ENCODE results near the gene IWS1. TPM values are rescaled to one million over a fixed set of nuclear protein-coding genes. Genes with fewer than 3 reads are reported as not detected.

Gene IWS1
- total RNA-seq, 1 experiment from 2014 or later, result 56.0 TPM

DNA sequence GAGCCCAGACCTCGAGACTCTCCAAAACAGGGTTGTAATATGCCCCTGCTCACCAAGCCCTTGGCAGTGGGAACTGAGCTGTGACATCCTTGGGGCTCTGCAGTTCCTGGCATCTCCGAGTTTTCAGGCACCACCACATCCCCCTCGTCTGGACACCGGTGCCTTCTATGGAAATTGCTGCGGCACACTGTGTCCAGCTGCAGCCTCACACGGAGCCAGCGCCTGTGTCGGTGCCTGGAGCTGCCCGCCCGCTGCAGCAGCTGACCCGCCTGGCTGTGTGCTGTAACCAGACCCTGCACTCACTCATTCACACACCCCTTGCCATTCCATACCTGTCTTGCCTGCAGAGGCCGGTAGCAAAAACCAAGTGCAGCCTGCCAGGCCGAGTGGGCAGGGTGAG lies 11.8 kb downstream of the IWS1 start:
- H3K9me3 Mint-ChIP-seq (ENCODE audit: unreplicated experiment), result no peaks in the 10 kb centered on the region
- H3K4me1 ChIP-seq, result 0 out of 2 replicates have a peak, but pooled peaks cover 16% of the 10 kb centered on the region
- H3K4me1 Mint-ChIP-seq (ENCODE audit: low read depth, unreplicated experiment), result peaks cover 15% of the 10 kb centered on the region
- no peak overlapping the region for H3K4me3 ChIP-seq (ENCODE audit: low read depth, low read length)
- CTCF ChIA-PET, result no interaction called here
- no TSS peak for BruUV-seq (replicated peaks)
- peaks cover 63% of the 10 kb centered on the region for H3K36me3 Mint-ChIP-seq (ENCODE audit: insufficient read depth, unreplicated experiment)
- H3K36me3 ChIP-seq (ENCODE audit: control insufficient read depth, insufficient read depth, low read length), result 0 out of 2 replicates have a peak, but pooled peaks cover 2% of the 10 kb centered on the region
- TF ChIP-seq, protein P1, sequence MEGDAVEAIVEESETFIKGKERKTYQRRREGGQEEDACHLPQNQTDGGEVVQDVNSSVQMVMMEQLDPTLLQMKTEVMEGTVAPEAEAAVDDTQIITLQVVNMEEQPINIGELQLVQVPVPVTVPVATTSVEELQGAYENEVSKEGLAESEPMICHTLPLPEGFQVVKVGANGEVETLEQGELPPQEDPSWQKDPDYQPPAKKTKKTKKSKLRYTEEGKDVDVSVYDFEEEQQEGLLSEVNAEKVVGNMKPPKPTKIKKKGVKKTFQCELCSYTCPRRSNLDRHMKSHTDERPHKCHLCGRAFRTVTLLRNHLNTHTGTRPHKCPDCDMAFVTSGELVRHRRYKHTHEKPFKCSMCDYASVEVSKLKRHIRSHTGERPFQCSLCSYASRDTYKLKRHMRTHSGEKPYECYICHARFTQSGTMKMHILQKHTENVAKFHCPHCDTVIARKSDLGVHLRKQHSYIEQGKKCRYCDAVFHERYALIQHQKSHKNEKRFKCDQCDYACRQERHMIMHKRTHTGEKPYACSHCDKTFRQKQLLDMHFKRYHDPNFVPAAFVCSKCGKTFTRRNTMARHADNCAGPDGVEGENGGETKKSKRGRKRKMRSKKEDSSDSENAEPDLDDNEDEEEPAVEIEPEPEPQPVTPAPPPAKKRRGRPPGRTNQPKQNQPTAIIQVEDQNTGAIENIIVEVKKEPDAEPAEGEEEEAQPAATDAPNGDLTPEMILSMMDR (IDR thresholded peaks at IDR 0.05; ENCODE audit: insufficient read depth in 1 of 2, low read depth in 1 of 2, low read length in 1 of 2, severe bottlenecking in 1 of 2, unreplicated experiment in 1 of 2), result no peak
- no peak overlapping the region for H3K27ac Mint-ChIP-seq (ENCODE audit: unreplicated experiment)
- H3K27me3 Mint-ChIP-seq (ENCODE audit: insufficient read depth, unreplicated experiment), result no peaks in the 10 kb centered on the region
- intact Hi-C loops (cut with micrococcal nuclease; ENCODE audit: unreplicated experiment), result no loop called here
- no peak for DNase-seq
- H3K4me3 Mint-ChIP-seq (ENCODE audit: unreplicated experiment), result no peak overlapping the region
- H3K9me3 ChIP-seq, result no peaks in the 10 kb centered on the region
- no peaks in the 10 kb centered on the region for H3K27me3 ChIP-seq (replicated peaks; ENCODE audit: control insufficient read depth, insufficient read depth, low read length)
- POLR2A ChIA-PET, result interaction anchor here (2.1 kb wide), 1 partner anchor 12 kb away, joined by 7 read pairs; no protein-coding TSS in a partner anchor

- Histone ChIP-seq H3K4me1 (0 out of 2 replicates have a peak, but pooled peaks cover 16% of the 10 kb centered on the region), H3K9me3 (no peaks in the 10 kb centered on the region), H3K36me3 (ENCODE audit: control insufficient read depth, insufficient read depth, low read length) (peaks cover 2% of the 10 kb centered on the region; the same call in 1 of the 2 replicates), H3K4me3 (ENCODE audit: low read depth, low read length) (no peak overlapping the region), H3K27me3 (replicated peaks; ENCODE audit: control insufficient read depth, insufficient read depth, low read length) (no peaks in the 10 kb centered on the region)
- ChIA-PET CTCF (no interaction called here), POLR2A (interaction anchor here (2.1 kb wide), 1 partner anchor 13 kb away, joined by 7 read pairs; no protein-coding TSS in a partner anchor)
- peaks cover 15% of the 10 kb centered on the region for H3K4me1 Mint-ChIP-seq (ENCODE audit: low read depth, unreplicated experiment)
- H3K36me3 Mint-ChIP-seq (ENCODE audit: insufficient read depth, unreplicated experiment), result peaks cover 62% of the 10 kb centered on the region
- H3K4me3 Mint-ChIP-seq (ENCODE audit: unreplicated experiment), result no peak overlapping the region
- TF ChIP-seq, protein P1 (IDR thresholded peaks at IDR 0.05; ENCODE audit: insufficient read depth in 1 of 2, low read depth in 1 of 2, low read length in 1 of 2, severe bottlenecking in 1 of 2, unreplicated experiment in 1 of 2), result no peak
- H3K27ac Mint-ChIP-seq (ENCODE audit: unreplicated experiment), result no peak overlapping the region
- intact Hi-C loops (cut with micrococcal nuclease; ENCODE audit: unreplicated experiment), result no loop called here
- BruUV-seq (replicated peaks), result no TSS peak
- H3K27me3 Mint-ChIP-seq (ENCODE audit: insufficient read depth, unreplicated experiment), result no peaks in the 10 kb centered on the region
- H3K9me3 Mint-ChIP-seq (ENCODE audit: unreplicated experiment), result no peaks in the 10 kb centered on the region
- no peak for DNase-seq
Observed at GRCh38 chr2:127514076-127514475, 12.2 kb downstream of the IWS1 start.

GRCh38 chr2:127512362-127512761 lies 13.9 kb downstream of the IWS1 start:
- no peaks in the 10 kb centered on the region for H3K9me3 Mint-ChIP-seq (ENCODE audit: unreplicated experiment)
- intact Hi-C loops (cut with micrococcal nuclease; ENCODE audit: unreplicated experiment), result no loop called here
- Histone ChIP-seq H3K4me3 (ENCODE audit: low read depth, low read length) (no peak overlapping the region), H3K9me3 (no peaks in the 10 kb centered on the region), H3K4me1 (0 out of 2 replicates have a peak, but pooled peaks cover 16% of the 10 kb centered on the region), H3K36me3 (ENCODE audit: control insufficient read depth, insufficient read depth, low read length) (peaks cover 2% of the 10 kb centered on the region; the same call in 1 of the 2 replicates), H3K27me3 (replicated peaks; ENCODE audit: control insufficient read depth, insufficient read depth, low read length) (no peaks in the 10 kb centered on the region)
- peaks cover 20% of the 10 kb centered on the region for H3K4me1 Mint-ChIP-seq (ENCODE audit: low read depth, unreplicated experiment)
- H3K27me3 Mint-ChIP-seq (ENCODE audit: insufficient read depth, unreplicated experiment), result no peaks in the 10 kb centered on the region
- H3K4me3 Mint-ChIP-seq (ENCODE audit: unreplicated experiment), result no peak overlapping the region
- H3K36me3 Mint-ChIP-seq (ENCODE audit: insufficient read depth, unreplicated experiment), result peaks cover 53% of the 10 kb centered on the region
- no TSS peak for BruUV-seq (replicated peaks)
- ChIA-PET POLR2A (interaction anchor here (2.1 kb wide), 1 partner anchor 14 kb away, joined by 6 read pairs; the partner anchor contains the start of gene IWS1), CTCF (no interaction called here)
- DNase-seq, result no peak
- TF ChIP-seq, protein P1 (IDR thresholded peaks at IDR 0.05; ENCODE audit: insufficient read depth in 1 of 2, low read depth in 1 of 2, low read length in 1 of 2, severe bottlenecking in 1 of 2, unreplicated experiment in 1 of 2), result no peak
- H3K27ac Mint-ChIP-seq (ENCODE audit: unreplicated experiment), result no peak overlapping the region

All from Caco-2 (cell line).